Heart left ventricle (tissue), 16 donors: ENCODE measurements around the gene WASF3. TPM values are rescaled to one million over a fixed set of nuclear protein-coding genes. Genes with fewer than 3 reads are reported as not detected.

Source experiments
- ATAC-seq, 4 donors: fragments of 200-7000 bp; cut with Tn5 transposase; one replicate each; pipeline ENCODE4 v1.9.1; 2020 to 2022; ENCODE audit warnings: moderate library complexity in 4 of 4, mild to moderate bottlenecking in 3 of 4, moderate number of reproducible peaks in 1 of 4
- DNase-seq, 5 donors: peaks; one replicate each; pipeline ENCODE4 v3.0.0-alpha.2; 2020
- H3K27ac ChIP-seq, 12 donors: fragments of 200-600 bp; sonication (generic) in 4 of 12; one replicate each; pipeline versions ENCODE4 v1.5.0 to v1.8.0; 2016 to 2022; ENCODE audit warnings: mild to moderate bottlenecking in 2 of 12
- H3K27me3 ChIP-seq, 9 donors: fragments of 200-600 bp; sonication (generic) in 2 of 9; one replicate each; pipeline versions ENCODE4 v1.5.1 to v1.8.0; 2016 to 2022; ENCODE audit warnings: mild to moderate bottlenecking in 3 of 9
- H3K36me3 ChIP-seq, 9 donors: fragments of 200-600 bp; sonication (generic) in 2 of 9; one replicate each; pipeline versions ENCODE4 v1.5.0 to v1.8.0; 2018 to 2022; ENCODE audit warnings: mild to moderate bottlenecking in 2 of 9
- H3K4me1 ChIP-seq, 12 donors: fragments of 200-600 bp; sonication (generic) in 4 of 12; one replicate each; pipeline versions ENCODE4 v1.5.0 to v1.8.0; 2016 to 2022; ENCODE audit warnings: mild to moderate bottlenecking in 3 of 12
- H3K4me3 ChIP-seq, 12 donors: fragments of 200-600 bp; sonication (generic) in 4 of 12; one replicate each; pipeline versions ENCODE4 v1.5.0 to v1.8.0; 2017 to 2022; ENCODE audit warnings: mild to moderate bottlenecking in 9 of 12, moderate library complexity in 4 of 12
- H3K9me3 ChIP-seq, 12 donors: fragments of 200-600 bp; sonication (generic) in 4 of 12; one replicate each; pipeline versions ENCODE4 v1.5.0 to v1.8.0; 2016 to 2022; ENCODE audit warnings: mild to moderate bottlenecking in 1 of 12
- POLR2A ChIP-seq, 2 donors: fragments of 450-650 bp; IDR thresholded peaks; one replicate each; pipeline ENCODE4 v1.6.1; 2017; ENCODE audit warnings: antibody characterized with exemption in 2 of 2, mild to moderate bottlenecking in 2 of 2, moderate library complexity in 2 of 2
- WGBS, 4 donors: extraction: QIAGEN DNeasy Blood & Tissue Kit in 2 of 4; methylation state at CpG; one replicate each; pipeline versions ENCODE4 v1.1.5 to v1.1.7; 2013 to 2018; 5-methylcytosine and 5-hydroxymethylcytosine counted together
- intact Hi-C, 10 donors: fragments of 100-400 bp; cut with DNase I; formaldehyde crosslinking; loops; one replicate each; pipeline versions ENCODE4 v1.11.1 to v1.14.2; 2022
- long read RNA-seq, 3 donors: library from polyadenylated mRNA; unstranded; transcript quantifications; one replicate each; pipeline ENCODE4 v2.0.0, GENCODE V29; 2020 to 2021
- polyA plus RNA-seq, 2 donors: library from polyadenylated mRNA; stranded (reverse); fragments of 200-250 nt; gene quantifications; one replicate each; pipeline ENCODE4 v1.2.3, GENCODE V29; 2013
- total RNA-seq, 9 donors: library from RNA; depleted of rRNA in 2 of 9; stranded (reverse); fragments of >200 nt in 2 of 9; fragmentation: NEBNext Ultra II Directional in 3 of 9; extraction: Animal tissue kit (Norgen Biotek cat#: 25700) in 3 of 9; gene quantifications; one replicate each; pipeline versions ENCODE4 v1.1.0 to v1.2.4, GENCODE V29; 2016 to 2023
- TF ChIP-seq, protein P1 (sequence below), 12 donors: fragments of 200-600 bp; sonication (generic) in 4 of 12; IDR thresholded peaks; one replicate each; pipeline versions ENCODE4 v1.5.0 to v1.8.0; 2018 to 2022; ENCODE audit warnings: antibody characterized with exemption in 12 of 12, mild to moderate bottlenecking in 5 of 12
- donor health status: ischemic (EF 13 %, LVEDD 7.1; RV severe dilation, severe dysfunction).
- donor health status: healthy with polysubstance abuse.
- donor health status: DM: no; HTN: yes; CAD: no.
- donor health status: DM: no; HTN: no; CAD: no.
- donor health status: ischemic (EF 25% LVEDD 6.9; RV normal size, moderate dysfunction).
- donor health status: ischemic (EF 25% LVEDD 5.7; RV mildly dilated, moderate dysfunction).
- donor health status: healthy.
- donor health status: DM: yes; HTN: yes; CAD: no.
- donor health status: ischemic (EF 35%, LVEDD 5.7; RV mildly dilated, moderate dysfunction).
- donor health status: nonischemic (EF 11% LVEDD 7.7; RV severe dilation, severe dysfunction).
- donor health status: DM: yes; HTN: yes; CAD: no.
- donor health status: PGD.
- donor health status: ischemic (EF 29% LVEDD 5.4; RV normal size, mild dysfunction).
- donor health status: nonischemic (EF 23%, LVEDD 6.1; RV moderate dilation, normal function).

Gene WASF3, protein sequence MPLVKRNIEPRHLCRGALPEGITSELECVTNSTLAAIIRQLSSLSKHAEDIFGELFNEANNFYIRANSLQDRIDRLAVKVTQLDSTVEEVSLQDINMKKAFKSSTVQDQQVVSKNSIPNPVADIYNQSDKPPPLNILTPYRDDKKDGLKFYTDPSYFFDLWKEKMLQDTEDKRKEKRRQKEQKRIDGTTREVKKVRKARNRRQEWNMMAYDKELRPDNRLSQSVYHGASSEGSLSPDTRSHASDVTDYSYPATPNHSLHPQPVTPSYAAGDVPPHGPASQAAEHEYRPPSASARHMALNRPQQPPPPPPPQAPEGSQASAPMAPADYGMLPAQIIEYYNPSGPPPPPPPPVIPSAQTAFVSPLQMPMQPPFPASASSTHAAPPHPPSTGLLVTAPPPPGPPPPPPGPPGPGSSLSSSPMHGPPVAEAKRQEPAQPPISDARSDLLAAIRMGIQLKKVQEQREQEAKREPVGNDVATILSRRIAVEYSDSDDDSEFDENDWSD
- 10 to 100 TPM in 5 of 9 donors, 1 to 10 TPM in 4; 7.0 to 14.9 (median 10.5) TPM for total RNA-seq
- 1 to 10 TPM; 3.4 to 3.5 TPM for polyA plus RNA-seq
- long read RNA-seq, donor 1, full-length matches to known transcripts: 1 of 10 reads
- long read RNA-seq, donor 1, partial matches to known transcripts: 9 of 10 reads
- long read RNA-seq, donor 1, other reads (novel, unspliced or antisense): 0 of 10 reads
- long read RNA-seq, donor 2, full-length matches to known transcripts: 1 of 7 reads
- long read RNA-seq, donor 2, partial matches to known transcripts: 6 of 7 reads
- long read RNA-seq, donor 2, other reads (novel, unspliced or antisense): 0 of 7 reads
- long read RNA-seq, donor 3, full-length matches to known transcripts: 1 of 5 reads
- long read RNA-seq, donor 3, partial matches to known transcripts: 3 of 5 reads
- long read RNA-seq, donor 3, other reads (novel, unspliced or antisense): 1 of 5 reads

GRCh38 chr13:26557393-26558073 is at the start of gene WASF3:
Gene WASF3, plus strand, starts transcription at chr13:26557683. Its CDS starts 84,588 bp downstream, at chr13:26642271.
- Histone ChIP-seq H3K9me3 (no peaks in the 10 kb centered on the region), H3K36me3 (no peaks in the 10 kb centered on the region), H3K27ac (peak within 1 kb of the TSS in 7 of 12 donors; percentile 29 to 69 (median 49)), H3K4me3 (peak within 1 kb of the TSS; percentile 48 to 96 (median 80)), H3K27me3 (peaks cover 0 to 25% (median 0%) of the 10 kb centered on the region in 9 donors), H3K4me1 (peaks cover 0 to 25% (median 7%) of the 10 kb centered on the region in 12 donors)
- ATAC-seq (peak; percentile 99 to 100 (median 100)), DNase-seq (peak; percentile 94 to 96 (median 96))
- intact Hi-C loops: no loop called here
- WGBS, 4 donors: 0 to 5% (median 1%) methylated on average over 4 to 94 of the region's 94 CpGs
- TF ChIP-seq, protein P1, sequence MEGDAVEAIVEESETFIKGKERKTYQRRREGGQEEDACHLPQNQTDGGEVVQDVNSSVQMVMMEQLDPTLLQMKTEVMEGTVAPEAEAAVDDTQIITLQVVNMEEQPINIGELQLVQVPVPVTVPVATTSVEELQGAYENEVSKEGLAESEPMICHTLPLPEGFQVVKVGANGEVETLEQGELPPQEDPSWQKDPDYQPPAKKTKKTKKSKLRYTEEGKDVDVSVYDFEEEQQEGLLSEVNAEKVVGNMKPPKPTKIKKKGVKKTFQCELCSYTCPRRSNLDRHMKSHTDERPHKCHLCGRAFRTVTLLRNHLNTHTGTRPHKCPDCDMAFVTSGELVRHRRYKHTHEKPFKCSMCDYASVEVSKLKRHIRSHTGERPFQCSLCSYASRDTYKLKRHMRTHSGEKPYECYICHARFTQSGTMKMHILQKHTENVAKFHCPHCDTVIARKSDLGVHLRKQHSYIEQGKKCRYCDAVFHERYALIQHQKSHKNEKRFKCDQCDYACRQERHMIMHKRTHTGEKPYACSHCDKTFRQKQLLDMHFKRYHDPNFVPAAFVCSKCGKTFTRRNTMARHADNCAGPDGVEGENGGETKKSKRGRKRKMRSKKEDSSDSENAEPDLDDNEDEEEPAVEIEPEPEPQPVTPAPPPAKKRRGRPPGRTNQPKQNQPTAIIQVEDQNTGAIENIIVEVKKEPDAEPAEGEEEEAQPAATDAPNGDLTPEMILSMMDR (IDR thresholded peaks at IDR 0.05): no peak
- TF ChIP-seq POLR2A (IDR thresholded peaks at IDR 0.05): peak in 1 of 2 donors; percentile 22

DNA sequence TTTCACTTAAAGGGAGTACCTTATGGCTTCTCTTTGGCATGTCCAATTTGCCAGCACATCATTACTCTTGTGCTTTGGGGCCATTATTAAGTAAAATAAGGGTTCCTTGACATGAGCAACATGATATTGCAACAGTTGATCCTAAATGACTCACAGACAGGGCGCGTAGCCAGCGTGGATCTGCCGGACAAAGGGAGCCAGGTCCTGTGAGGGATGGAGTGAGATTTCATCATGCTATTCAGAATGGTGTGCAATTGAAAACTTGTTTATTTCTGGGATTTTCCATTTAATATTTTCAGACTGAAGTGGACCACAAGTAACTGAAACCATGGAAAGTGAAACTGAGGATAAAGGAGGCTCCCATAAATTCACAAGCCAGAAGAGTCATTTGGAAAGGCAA is 48.6 kb upstream of the WASF3 start:
- WGBS, 4 donors: 80 to 86% (median 81%) methylated on average over 4 of the region's 4 CpGs
- H3K9me3 ChIP-seq: peaks cover 0 to 11% (median 2%) of the 10 kb centered on the region in 12 donors
- H3K27me3 ChIP-seq: no peaks in the 10 kb centered on the region
- no peak overlapping the region for H3K4me3 ChIP-seq
- H3K36me3 ChIP-seq: no peaks in the 10 kb centered on the region
- DNase-seq (peak; percentile 25 to 83 (median 75)), ATAC-seq (peak in 2 of 4 donors; percentile 81 to 89)
- H3K27ac ChIP-seq: peak overlapping the region in 2 of 12 donors; percentile 8 to 47
- intact Hi-C loops: no loop called here
- no peaks in the 10 kb centered on the region for H3K4me1 ChIP-seq
- TF ChIP-seq POLR2A (IDR thresholded peaks at IDR 0.05): no peak
- TF ChIP-seq, protein P1 (IDR thresholded peaks at IDR 0.05): no peak

GRCh38 chr13:26509491-26509890 is 48.0 kb upstream of the WASF3 start:
- Histone ChIP-seq H3K27ac (peak overlapping the region in 2 of 12 donors; percentile 8 to 47), H3K36me3 (no peaks in the 10 kb centered on the region), H3K4me3 (no peak overlapping the region), H3K4me1 (no peaks in the 10 kb centered on the region), H3K27me3 (no peaks in the 10 kb centered on the region), H3K9me3 (peaks cover 0 to 11% (median 2%) of the 10 kb centered on the region in 12 donors)
- DNase-seq: no peak
- intact Hi-C loops: no loop called here
- 87 to 95% (median 93%) methylated on average over 10 of the region's 10 CpGs for WGBS, 4 donors
- TF ChIP-seq POLR2A (IDR thresholded peaks at IDR 0.05): no peak
- TF ChIP-seq, protein P1 (IDR thresholded peaks at IDR 0.05): no peak
- no peak for ATAC-seq
